ENCODE data around the gene TGFBI. TPM values are rescaled to one million over a fixed set of nuclear protein-coding genes. Genes with fewer than 3 reads are reported as not detected.

The TGFBI gene
- total RNA-seq, 1 donor from 2014 or later = 345 TPM

DNA sequence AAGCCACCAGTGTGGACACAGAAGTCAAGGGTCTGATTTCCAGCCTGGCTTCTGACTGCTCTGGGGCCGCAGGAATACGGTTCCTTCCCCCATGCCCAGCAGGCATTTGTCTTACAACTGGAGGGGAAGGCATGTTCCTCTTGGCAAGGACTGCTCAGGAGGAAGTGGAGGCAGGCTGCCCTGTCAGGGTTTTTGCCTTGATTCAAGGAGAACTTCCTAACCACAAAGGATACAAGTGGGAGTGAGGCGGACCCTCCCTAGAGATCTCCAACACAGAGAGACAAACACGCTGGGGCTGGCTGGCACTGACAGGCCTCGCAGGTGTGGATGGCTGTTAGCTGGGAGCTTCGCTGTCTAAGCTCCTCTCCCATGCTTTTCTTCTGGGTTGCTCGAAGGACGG, 19.1 kb downstream of the TGFBI start:
- H3K4me3 Mint-ChIP-seq = no peak overlapping the region
- H3K4me1 Mint-ChIP-seq = peaks cover 5% of the 10 kb centered on the region
- no peaks in the 10 kb centered on the region for H3K27me3 Mint-ChIP-seq (ENCODE audit: low read depth)
- H3K27ac Mint-ChIP-seq = no peak overlapping the region
- DNase-seq (ENCODE audit: low spot score in 2 of 2, unreplicated experiment in 2 of 2) = no peak
- no peaks in the 10 kb centered on the region for H3K9me3 Mint-ChIP-seq
- H3K36me3 Mint-ChIP-seq = peaks cover 33% of the 10 kb centered on the region
- TF ChIP-seq, protein P1, sequence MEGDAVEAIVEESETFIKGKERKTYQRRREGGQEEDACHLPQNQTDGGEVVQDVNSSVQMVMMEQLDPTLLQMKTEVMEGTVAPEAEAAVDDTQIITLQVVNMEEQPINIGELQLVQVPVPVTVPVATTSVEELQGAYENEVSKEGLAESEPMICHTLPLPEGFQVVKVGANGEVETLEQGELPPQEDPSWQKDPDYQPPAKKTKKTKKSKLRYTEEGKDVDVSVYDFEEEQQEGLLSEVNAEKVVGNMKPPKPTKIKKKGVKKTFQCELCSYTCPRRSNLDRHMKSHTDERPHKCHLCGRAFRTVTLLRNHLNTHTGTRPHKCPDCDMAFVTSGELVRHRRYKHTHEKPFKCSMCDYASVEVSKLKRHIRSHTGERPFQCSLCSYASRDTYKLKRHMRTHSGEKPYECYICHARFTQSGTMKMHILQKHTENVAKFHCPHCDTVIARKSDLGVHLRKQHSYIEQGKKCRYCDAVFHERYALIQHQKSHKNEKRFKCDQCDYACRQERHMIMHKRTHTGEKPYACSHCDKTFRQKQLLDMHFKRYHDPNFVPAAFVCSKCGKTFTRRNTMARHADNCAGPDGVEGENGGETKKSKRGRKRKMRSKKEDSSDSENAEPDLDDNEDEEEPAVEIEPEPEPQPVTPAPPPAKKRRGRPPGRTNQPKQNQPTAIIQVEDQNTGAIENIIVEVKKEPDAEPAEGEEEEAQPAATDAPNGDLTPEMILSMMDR (IDR thresholded peaks at IDR 0.05; ENCODE audit: unreplicated experiment) = no peak

DNA sequence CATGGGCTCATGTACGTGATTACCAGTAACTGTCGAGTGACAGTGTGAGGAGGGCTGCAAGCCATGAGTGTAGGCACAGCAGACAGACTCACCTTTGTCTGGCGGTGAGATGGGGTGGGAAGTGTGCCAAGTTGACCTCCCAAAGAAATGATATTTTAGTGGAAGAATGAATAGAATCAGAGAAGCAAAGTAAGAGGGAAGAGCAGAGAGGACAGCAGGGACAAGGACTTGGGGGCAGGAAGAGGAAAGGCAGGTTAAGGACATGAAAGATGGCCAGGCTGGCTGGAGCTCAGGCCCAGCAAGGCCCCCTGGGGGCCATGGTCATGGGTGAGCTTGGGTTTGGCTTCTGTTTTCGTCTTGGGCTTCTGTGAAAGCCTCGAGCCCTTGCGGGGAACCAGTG, 20.2 kb downstream of the TGFBI start:
- H3K36me3 Mint-ChIP-seq = peaks cover 28% of the 10 kb centered on the region
- peaks cover 10% of the 10 kb centered on the region for H3K4me1 Mint-ChIP-seq
- H3K27me3 Mint-ChIP-seq (ENCODE audit: low read depth) = no peaks in the 10 kb centered on the region
- no peak for DNase-seq (ENCODE audit: low spot score in 2 of 2, unreplicated experiment in 2 of 2)
- TF ChIP-seq, protein P1 (IDR thresholded peaks at IDR 0.05; ENCODE audit: unreplicated experiment) = no peak
- H3K4me3 Mint-ChIP-seq = no peak overlapping the region
- no peaks in the 10 kb centered on the region for H3K9me3 Mint-ChIP-seq
- H3K27ac Mint-ChIP-seq = no peak overlapping the region

DNA sequence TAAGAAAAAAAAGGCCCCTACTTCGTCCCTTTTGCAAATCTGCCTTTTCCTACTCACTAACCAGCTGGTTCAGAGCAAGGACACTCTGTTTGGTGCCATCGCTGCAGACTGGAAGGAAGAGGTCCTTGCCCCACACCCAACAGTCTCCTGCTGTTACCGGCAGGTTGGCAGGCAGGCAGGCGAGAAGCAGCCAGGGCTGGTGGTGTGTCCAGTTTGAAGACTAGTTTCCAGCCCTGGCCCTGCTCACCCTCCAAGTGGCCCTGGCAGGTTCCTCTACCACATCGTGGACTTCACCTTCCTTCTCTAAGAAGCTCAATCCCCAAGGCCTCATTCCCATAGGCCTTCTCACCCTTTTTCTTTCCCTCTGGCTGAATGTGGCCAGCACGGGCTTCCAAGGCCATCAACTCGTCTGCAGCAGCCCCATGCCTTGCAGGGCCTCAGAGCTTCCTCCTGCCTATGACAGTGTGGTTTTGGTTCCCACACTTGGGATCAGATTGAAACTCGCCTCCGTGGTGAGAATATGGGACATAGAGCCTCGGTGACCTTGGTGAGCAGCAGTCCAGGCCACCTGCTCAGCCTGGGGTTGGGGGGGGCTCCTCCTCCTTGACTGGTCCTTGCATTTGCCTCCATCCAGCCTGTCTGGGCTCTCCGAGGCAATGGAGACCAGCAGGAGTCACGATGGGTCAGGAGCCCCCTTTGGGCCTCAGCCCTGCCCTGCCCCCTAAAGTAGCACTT, 22.9 kb downstream of the TGFBI start:
- DNase-seq (ENCODE audit: low spot score in 2 of 2, unreplicated experiment in 2 of 2) = no peak
- no peak overlapping the region for H3K27ac Mint-ChIP-seq
- peaks cover 33% of the 10 kb centered on the region for H3K4me1 Mint-ChIP-seq
- H3K36me3 Mint-ChIP-seq = peaks cover 33% of the 10 kb centered on the region
- TF ChIP-seq, protein P1 (IDR thresholded peaks at IDR 0.05; ENCODE audit: unreplicated experiment) = no peak
- no peaks in the 10 kb centered on the region for H3K27me3 Mint-ChIP-seq (ENCODE audit: low read depth)
- H3K9me3 Mint-ChIP-seq = no peaks in the 10 kb centered on the region
- no peak overlapping the region for H3K4me3 Mint-ChIP-seq

GRCh38 chr5:136052692-136053335, 24.0 kb downstream of the TGFBI start:
- H3K27me3 Mint-ChIP-seq (ENCODE audit: low read depth) = no peaks in the 10 kb centered on the region
- no peaks in the 10 kb centered on the region for H3K9me3 Mint-ChIP-seq
- peaks cover 45% of the 10 kb centered on the region for H3K4me1 Mint-ChIP-seq
- TF ChIP-seq, protein P1 (IDR thresholded peaks at IDR 0.05; ENCODE audit: unreplicated experiment) = no peak
- H3K4me3 Mint-ChIP-seq = no peak overlapping the region
- H3K27ac Mint-ChIP-seq = peak overlapping the region; percentile 59
- peaks cover 25% of the 10 kb centered on the region for H3K36me3 Mint-ChIP-seq
- no peak for DNase-seq (ENCODE audit: low spot score in 2 of 2, unreplicated experiment in 2 of 2)

GRCh38 chr5:136053336-136054141, 24.8 kb downstream of the TGFBI start:
- H3K27ac Mint-ChIP-seq = peak overlapping the region; percentile 51
- no peak overlapping the region for H3K4me3 Mint-ChIP-seq
- H3K4me1 Mint-ChIP-seq = peaks cover 52% of the 10 kb centered on the region
- no peak for DNase-seq (ENCODE audit: low spot score in 2 of 2, unreplicated experiment in 2 of 2)
- no peaks in the 10 kb centered on the region for H3K9me3 Mint-ChIP-seq
- H3K36me3 Mint-ChIP-seq = peaks cover 20% of the 10 kb centered on the region
- no peaks in the 10 kb centered on the region for H3K27me3 Mint-ChIP-seq (ENCODE audit: low read depth)
- TF ChIP-seq, protein P1 (IDR thresholded peaks at IDR 0.05; ENCODE audit: unreplicated experiment) = no peak
